ENCODE results near the gene TIPARP. TPM values are rescaled to one million over a fixed set of nuclear protein-coding genes. Genes with fewer than 3 reads are reported as not detected.
"Not testable (repeated sequence)": the region's sequence is repeated elsewhere in the genome, so short reads cannot be mapped to it uniquely, and the experiment has no call there.

The TIPARP gene
- total RNA-seq, 1 donor from 2014 or later, result 31.3 TPM

GRCh38 chr3:156704370-156705036 lies 30.1 kb downstream of the TIPARP start:
- intact Hi-C loops (cut with micrococcal nuclease), result loop anchor here (2.0 kb wide), 1 partner anchor 30 kb away; the partner anchor contains the start of gene TIPARP

GRCh38 chr3:156705761-156706616 lies 31.6 kb downstream of the TIPARP start:
- Mint-ChIP-seq H3K4me1 (peaks cover 24% of the 10 kb centered on the region), H3K27ac (peak overlapping the region; percentile 46), H3K9me3 (no peaks in the 10 kb centered on the region), H3K27me3 (no peaks in the 10 kb centered on the region), H3K36me3 (ENCODE audit: low read depth) (peaks cover 59% of the 10 kb centered on the region), H3K4me3 (no peak overlapping the region)
- POLR2A ChIA-PET, result interaction anchor here (0.6 to 1.4 kb wide), 7 partner anchors 17 to 468 kb away, joined by 3 to 7 read pairs (median 3); partner anchors contain the start of gene TIPARP
- DNase-seq (no peak), ATAC-seq (ENCODE audit: low read depth) (peak; percentile 65)
- intact Hi-C loops (cut with micrococcal nuclease), result loop anchor here (2.0 kb wide), 1 partner anchor 31 kb away; the partner anchor contains the start of gene TIPARP
- TF ChIP-seq CTCF (IDR thresholded peaks at IDR 0.05), result no peak
- CTCF ChIA-PET, result interaction anchor here (0.9 to 1.1 kb wide), 4 partner anchors 20 to 431 kb away, joined by 3 to 4 read pairs (median 3); no protein-coding TSS in a partner anchor

More at GRCh38 chr3:156704370-156705036, 30.1 kb downstream of the TIPARP start:
- Mint-ChIP-seq H3K36me3 (ENCODE audit: low read depth) (peaks cover 61% of the 10 kb centered on the region), H3K4me1 (peaks cover 24% of the 10 kb centered on the region), H3K9me3 (no peaks in the 10 kb centered on the region), H3K4me3 (no peak overlapping the region), H3K27ac (no peak overlapping the region), H3K27me3 (no peaks in the 10 kb centered on the region)
- no peak for DNase-seq
- CTCF ChIA-PET, result no interaction called here
- TF ChIP-seq CTCF (IDR thresholded peaks at IDR 0.05), result no peak
- no peak for ATAC-seq (ENCODE audit: low read depth)
- POLR2A ChIA-PET, result no interaction called here

- TF ChIP-seq CTCF (IDR thresholded peaks at IDR 0.05), result no peak
- Mint-ChIP-seq H3K27me3 (no peaks in the 10 kb centered on the region), H3K4me1 (peaks cover 24% of the 10 kb centered on the region), H3K27ac (no peak overlapping the region), H3K9me3 (no peaks in the 10 kb centered on the region), H3K4me3 (no peak overlapping the region), H3K36me3 (ENCODE audit: low read depth) (peaks cover 51% of the 10 kb centered on the region)
- intact Hi-C loops (cut with micrococcal nuclease), result no loop called here
- ATAC-seq (ENCODE audit: low read depth) (no peak), DNase-seq (no peak)
- POLR2A ChIA-PET, result no interaction called here
- CTCF ChIA-PET, result interaction anchor here (1.4 kb wide), 1 partner anchor 10 kb away, joined by 3 read pairs; no protein-coding TSS in a partner anchor
These were observed 33.2 kb downstream of the TIPARP start for GRCh38 chr3:156707588-156707987.

- H3K27ac Mint-ChIP-seq, result no peak overlapping the region
- ATAC-seq (ENCODE audit: low read depth), result no peak
- TF ChIP-seq CTCF (IDR thresholded peaks at IDR 0.05), result no peak
- H3K4me3 Mint-ChIP-seq, result no peak overlapping the region
- H3K4me1 Mint-ChIP-seq, result peaks cover 12% of the 10 kb centered on the region
- ChIA-PET POLR2A (no interaction called here), CTCF (no interaction called here)
- no peaks in the 10 kb centered on the region for H3K9me3 Mint-ChIP-seq
- intact Hi-C loops (cut with micrococcal nuclease), result no loop called here
- peaks cover 28% of the 10 kb centered on the region for H3K36me3 Mint-ChIP-seq (ENCODE audit: low read depth)
- H3K27me3 Mint-ChIP-seq, result no peaks in the 10 kb centered on the region
- DNase-seq, result no peak
These were observed 36.0 kb downstream of the TIPARP start for GRCh38 chr3:156710429-156710828.

- peaks cover 23% of the 10 kb centered on the region for H3K36me3 Mint-ChIP-seq (ENCODE audit: low read depth)
- no peaks in the 10 kb centered on the region for H3K9me3 Mint-ChIP-seq
- intact Hi-C loops (cut with micrococcal nuclease), result no loop called here
- DNase-seq (no peak), ATAC-seq (ENCODE audit: low read depth) (no peak)
- POLR2A ChIA-PET, result no interaction called here
- H3K4me3 Mint-ChIP-seq, result no peak overlapping the region
- no peak for TF ChIP-seq CTCF (IDR thresholded peaks at IDR 0.05)
- peaks cover 5% of the 10 kb centered on the region for H3K4me1 Mint-ChIP-seq
- no peaks in the 10 kb centered on the region for H3K27me3 Mint-ChIP-seq
- CTCF ChIA-PET, result no interaction called here
- no peak overlapping the region for H3K27ac Mint-ChIP-seq
These were observed 36.7 kb downstream of the TIPARP start for GRCh38 chr3:156711113-156711512.

GRCh38 chr3:156711944-156712343 lies 37.6 kb downstream of the TIPARP start:
- H3K27ac Mint-ChIP-seq; H3K4me3 Mint-ChIP-seq; H3K9me3 Mint-ChIP-seq; H3K27me3 Mint-ChIP-seq; H3K4me1 Mint-ChIP-seq; ATAC-seq (ENCODE audit: low read depth); CTCF ChIA-PET; POLR2A ChIA-PET; DNase-seq; intact Hi-C loops (cut with micrococcal nuclease): not testable (repeated sequence)
- peaks cover 19% of the 10 kb centered on the region for H3K36me3 Mint-ChIP-seq (ENCODE audit: low read depth)

Measured in activated B cell treated with CpG ODN at 0.5 μM for 24 hours (primary cell).